DOHH2 (cell line): ENCODE measurements around the gene MLC1.

Source experiments
- EZH2phosphoT487 ChIP-seq: fragments of 200-600 bp; sonication (generic); IDR thresholded peaks from 2 replicates; pipeline ENCODE4 v1.6.1; 2017; ENCODE audit warnings: borderline replicate concordance, mild to moderate bottlenecking, antibody characterized with exemption, low read length, moderate library complexity, mixed read lengths
- TF ChIP-seq, protein P1 (sequence below): fragments of 200-600 bp; sonication (generic); IDR thresholded peaks from one replicate; pipeline ENCODE4 v1.5.1; 2014; ENCODE audit warnings: antibody characterized with exemption, mild to moderate bottlenecking, low read depth, low read length; ENCODE audit not compliant: poor library complexity, severe bottlenecking

DNA sequence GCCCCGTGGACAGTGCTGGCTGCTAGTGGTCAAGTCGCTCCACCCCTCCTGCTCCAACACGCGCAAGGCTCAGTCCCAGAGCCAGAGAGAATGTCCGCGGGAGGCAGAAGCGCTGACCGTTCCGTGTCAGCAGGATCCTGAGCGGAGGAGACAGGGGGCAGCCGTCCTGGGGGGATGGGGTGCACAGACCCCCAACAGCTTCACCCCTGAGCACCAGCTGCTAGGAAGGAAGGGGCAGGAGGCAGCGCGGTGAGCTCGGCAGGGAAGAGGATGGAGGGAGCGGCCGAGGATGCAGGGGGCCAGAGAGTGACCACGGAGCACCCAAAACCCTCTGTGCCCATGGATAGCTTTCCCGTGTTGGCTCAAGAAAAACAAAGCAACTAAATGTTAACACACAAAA lies 20.8 kb downstream of the MLC1 start:
- TF ChIP-seq, protein P1, sequence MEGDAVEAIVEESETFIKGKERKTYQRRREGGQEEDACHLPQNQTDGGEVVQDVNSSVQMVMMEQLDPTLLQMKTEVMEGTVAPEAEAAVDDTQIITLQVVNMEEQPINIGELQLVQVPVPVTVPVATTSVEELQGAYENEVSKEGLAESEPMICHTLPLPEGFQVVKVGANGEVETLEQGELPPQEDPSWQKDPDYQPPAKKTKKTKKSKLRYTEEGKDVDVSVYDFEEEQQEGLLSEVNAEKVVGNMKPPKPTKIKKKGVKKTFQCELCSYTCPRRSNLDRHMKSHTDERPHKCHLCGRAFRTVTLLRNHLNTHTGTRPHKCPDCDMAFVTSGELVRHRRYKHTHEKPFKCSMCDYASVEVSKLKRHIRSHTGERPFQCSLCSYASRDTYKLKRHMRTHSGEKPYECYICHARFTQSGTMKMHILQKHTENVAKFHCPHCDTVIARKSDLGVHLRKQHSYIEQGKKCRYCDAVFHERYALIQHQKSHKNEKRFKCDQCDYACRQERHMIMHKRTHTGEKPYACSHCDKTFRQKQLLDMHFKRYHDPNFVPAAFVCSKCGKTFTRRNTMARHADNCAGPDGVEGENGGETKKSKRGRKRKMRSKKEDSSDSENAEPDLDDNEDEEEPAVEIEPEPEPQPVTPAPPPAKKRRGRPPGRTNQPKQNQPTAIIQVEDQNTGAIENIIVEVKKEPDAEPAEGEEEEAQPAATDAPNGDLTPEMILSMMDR = no peak
- no peak for TF ChIP-seq EZH2phosphoT487
